ENCODE results near the gene KIF18A. TPM values are rescaled to one million over a fixed set of nuclear protein-coding genes. Genes with fewer than 3 reads are reported as not detected.
"Not testable (repeated sequence)": the region's sequence is repeated elsewhere in the genome, so short reads cannot be mapped to it uniquely, and the experiment has no call there.

Gene KIF18A
- 9.0 and 9.9 TPM in 2 replicates for total RNA-seq (2014; rRNA removed; shearing (Covaris generic); ENCODE audit: low replicate concordance)

DNA sequence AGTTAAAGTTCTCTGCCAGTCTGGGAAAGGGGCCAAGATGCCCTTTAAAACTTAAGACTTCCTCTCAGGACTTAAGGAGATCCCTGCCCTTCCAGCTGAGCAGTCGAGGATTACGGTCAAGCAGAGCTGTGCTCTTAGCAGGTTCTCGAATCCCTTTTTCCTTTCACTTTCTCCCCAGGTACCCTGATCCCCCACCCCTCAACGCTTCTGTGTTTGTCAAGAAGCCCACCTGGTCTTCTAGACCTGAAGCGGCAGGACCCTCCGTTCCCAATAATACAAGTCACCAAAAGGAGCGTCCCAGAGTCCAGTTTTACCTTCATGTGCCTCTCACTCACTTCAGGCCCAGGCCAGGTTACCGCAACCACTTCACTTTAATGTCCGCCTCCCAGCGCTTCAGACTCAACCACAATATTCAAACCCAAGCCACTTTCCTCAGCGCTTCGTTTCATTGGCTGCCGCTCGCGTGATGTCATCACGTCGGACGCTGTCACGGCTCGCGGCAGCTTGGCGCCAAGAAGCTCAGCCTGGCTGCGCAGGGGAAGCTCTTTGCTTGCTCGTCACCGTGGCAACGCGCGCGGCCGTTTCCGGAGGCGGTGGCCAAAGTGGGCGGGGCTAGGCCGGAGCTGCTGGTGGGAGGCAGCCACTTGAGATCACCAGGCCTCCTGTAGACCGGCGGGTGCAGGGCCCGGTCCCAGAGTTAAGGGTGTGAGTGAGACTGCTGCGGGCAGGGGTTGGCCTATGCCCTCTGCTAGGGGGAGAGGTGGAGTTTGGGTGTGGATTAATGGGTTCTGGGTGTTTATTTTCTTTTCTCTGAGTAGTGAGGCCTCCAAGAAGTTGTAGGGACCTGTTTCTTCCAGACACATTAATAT is at the start of gene KIF18A, which contains the start of gene METTL15:
Gene KIF18A, minus strand, starts transcription at position 407 of the 869 bp plus-strand sequence. CDS start 10,209 bp downstream, outside the sequence.
Gene METTL15, plus strand, starts transcription at position 639 of the 869 bp plus-strand sequence. CDS start 4,947 bp downstream, outside the sequence.
- DNase-seq (ENCODE audit: low read depth): peak; percentile 99
- in situ Hi-C loops (cut with HindIII; ENCODE audit: low pct_unique_long_range_greater_than_20kb, low sequenced_read_pairs): no loop called here

DNA sequence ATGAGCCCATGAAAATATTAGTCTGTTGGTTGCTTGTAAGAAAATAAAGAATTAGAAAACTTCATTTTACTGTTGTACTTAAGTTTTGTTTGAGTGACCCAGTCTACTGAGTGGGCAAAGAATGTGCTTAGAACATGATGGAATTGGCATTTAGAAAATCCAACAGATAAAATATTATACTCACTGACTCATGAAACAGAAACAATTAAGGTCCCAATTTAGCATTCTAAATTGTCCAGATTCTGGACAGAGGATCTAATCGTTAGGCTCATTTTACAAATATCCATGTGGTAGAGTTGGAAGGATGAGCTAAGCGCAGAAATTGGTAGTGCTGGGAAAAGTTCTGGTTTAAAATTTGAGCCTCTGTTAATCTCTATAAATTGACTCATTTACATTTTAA is 45.6 kb upstream of the KIF18A start:
- no peak for DNase-seq (ENCODE audit: low read depth)
- in situ Hi-C loops (cut with HindIII; ENCODE audit: low pct_unique_long_range_greater_than_20kb, low sequenced_read_pairs): no loop called here

DNA sequence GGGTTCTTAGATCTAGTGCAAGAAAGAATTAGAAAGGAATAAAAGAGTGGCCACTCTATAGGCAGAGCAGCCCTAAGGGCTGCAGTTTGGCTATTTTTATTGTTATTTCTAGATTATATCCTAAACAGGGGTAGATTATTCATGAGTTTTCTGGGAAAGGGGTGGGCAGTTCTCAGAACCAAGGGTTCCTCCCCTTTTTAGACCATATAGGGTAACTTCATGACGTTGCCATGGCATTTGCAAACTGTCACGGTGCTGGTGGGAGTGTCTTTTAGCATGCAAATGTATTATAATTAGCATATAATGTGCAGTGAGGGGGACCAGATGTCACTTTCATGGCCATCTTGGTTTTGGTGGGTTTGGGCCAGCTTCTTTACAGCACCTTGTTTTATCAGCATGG is 44.8 kb upstream of the KIF18A start:
- in situ Hi-C loops (cut with HindIII; ENCODE audit: low pct_unique_long_range_greater_than_20kb, low sequenced_read_pairs): no loop called here

DNA sequence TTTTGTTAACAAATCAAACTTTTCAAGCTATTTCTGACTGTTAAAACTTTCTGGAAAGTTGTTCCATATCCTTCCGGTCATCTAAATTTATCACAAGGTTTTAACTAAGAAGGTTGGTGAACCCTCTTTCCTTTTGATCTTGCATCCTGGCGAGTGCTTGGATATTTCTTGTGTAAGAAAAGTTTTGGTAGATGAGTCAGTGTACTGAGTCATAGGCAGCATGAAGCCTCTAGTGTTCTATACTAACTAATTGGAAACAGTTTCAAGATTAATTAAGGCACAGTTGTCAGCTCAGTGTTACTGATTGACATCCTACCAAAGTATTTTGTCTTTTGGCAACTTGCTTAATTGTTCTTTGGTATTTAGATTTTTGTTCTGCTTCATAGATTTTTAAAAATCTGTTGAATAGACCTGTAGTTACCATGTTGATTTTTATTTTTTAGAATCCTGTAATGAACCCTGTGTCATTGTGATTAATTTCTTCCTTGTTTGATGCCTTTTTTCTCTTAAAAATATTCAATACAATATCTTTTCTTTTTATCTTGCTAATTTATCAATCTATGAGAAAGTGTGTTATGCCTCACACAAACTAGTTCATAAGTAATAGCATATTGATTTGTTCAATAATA is 38.3 kb upstream of the KIF18A start:
- in situ Hi-C loops (cut with HindIII; ENCODE audit: low pct_unique_long_range_greater_than_20kb, low sequenced_read_pairs): no loop called here
- DNase-seq (ENCODE audit: low read depth): peak; percentile 71

More for the DNA sequence above, 44.8 kb upstream of the KIF18A start:
- no peak for DNase-seq (ENCODE audit: low read depth)

DNA sequence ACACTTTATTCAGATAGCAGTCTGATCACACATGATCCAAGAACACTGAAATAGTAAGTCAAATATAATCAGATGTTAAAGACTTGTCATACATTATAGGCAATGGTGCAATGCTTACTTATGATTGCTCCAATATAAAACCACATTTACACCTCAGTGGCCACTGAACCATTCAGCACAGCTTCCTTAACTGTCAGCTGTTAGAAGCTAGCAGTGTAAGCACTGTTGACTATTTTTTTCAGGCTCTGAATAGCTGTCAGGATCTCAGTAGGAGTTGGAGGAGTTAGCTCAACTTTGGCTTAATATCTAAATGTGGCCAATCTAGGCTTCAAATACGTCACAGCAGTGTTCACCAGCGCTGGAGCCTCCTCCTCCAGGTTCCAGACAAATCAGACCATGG is 36.9 kb upstream of the KIF18A start:
- peak; percentile 18 for DNase-seq (ENCODE audit: low read depth)
- in situ Hi-C loops (cut with HindIII; ENCODE audit: low pct_unique_long_range_greater_than_20kb, low sequenced_read_pairs): no loop called here

DNA sequence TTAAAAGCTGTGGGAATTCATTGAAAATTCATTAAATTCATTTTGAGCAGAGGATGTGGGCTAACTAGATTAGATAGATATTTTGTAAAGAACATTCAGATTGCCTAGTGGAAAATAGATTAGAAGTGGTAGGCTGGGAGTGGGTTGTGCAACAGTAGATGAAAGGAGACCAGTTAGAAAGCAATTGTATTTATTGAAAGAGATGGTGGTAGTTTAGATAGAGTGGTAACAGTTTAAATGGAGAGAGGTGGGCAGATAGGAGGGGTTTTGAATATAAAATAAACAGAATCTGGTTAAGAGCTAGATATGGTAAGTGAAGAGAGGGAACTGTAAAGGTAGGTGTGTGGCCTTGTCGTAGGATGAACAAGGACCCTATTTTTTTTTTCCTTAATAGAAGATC is 34.8 kb upstream of the KIF18A start:
- no peak for DNase-seq (ENCODE audit: low read depth)

DNA sequence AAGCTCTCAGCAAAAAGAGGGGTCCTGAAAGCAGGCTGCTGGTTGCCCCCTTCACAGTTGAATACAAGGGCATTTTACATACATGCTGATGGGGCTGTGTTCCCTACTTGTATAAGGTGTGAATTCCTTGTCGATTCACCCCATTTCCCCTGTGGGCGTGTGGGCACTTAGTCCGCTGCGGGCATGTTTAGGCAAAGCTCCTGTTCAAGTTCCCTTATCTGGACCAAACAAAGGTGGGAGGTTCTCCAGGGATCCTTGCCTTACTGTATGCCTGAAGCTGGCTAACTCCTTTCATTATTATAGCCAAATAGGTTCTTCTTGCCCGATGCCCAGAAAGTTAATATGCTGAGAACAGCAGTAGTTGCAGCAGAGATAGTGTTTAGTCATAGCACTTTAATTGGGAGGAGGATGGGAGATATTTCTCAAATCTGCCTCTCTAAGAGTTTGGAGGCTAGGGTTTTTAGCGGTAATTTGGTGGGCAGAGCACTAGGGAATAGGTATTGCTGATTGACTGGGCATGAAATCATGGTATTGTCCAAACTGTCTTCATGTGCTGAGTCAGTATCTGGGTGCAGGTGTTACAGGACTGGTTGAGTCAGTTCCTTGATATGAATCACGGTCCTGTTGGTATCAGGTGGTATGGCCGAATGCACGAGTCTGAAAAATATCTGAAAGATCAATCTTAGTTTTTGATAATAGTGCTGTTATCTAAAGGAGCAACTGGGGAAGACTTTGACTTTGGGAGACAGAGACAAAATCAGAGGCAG is 32.9 kb upstream of the KIF18A start:
- DNase-seq (ENCODE audit: low read depth): no peak

More for the DNA sequence above, 34.8 kb upstream of the KIF18A start:
- in situ Hi-C loops (cut with HindIII; ENCODE audit: low pct_unique_long_range_greater_than_20kb, low sequenced_read_pairs): no loop called here

DNA sequence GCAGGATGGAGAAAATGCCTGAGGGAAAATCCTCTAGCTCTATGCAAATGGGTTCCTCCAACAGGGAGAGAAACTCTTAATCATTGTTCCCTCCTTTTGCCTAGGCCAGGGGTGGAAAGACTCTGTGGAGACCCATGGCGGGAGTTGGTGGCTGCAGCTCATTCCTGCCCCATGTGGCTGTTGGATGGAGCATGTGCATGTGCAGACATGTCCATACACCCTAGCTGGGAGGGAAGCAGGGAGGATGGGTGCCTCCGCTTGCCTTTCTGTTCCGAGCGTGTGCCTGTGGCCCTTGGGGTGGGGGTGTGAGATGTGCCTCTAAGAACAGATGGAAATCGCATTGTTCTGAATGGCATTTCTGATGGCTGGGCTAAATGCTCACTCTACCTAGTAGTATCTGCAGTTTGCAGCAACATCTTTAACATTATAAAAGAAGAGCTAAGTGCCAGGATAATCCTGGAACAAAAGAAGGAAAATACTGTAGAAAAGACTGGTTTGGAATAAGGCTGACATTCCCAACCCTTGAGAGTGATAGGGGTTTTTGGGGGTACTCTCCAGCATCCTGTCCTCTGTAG is 32.0 kb upstream of the KIF18A start:
- in situ Hi-C loops (cut with HindIII; ENCODE audit: low pct_unique_long_range_greater_than_20kb, low sequenced_read_pairs): no loop called here
- no peak for DNase-seq (ENCODE audit: low read depth)

More for the DNA sequence above, 32.9 kb upstream of the KIF18A start:
- in situ Hi-C loops (cut with HindIII; ENCODE audit: low pct_unique_long_range_greater_than_20kb, low sequenced_read_pairs): no loop called here

DNA sequence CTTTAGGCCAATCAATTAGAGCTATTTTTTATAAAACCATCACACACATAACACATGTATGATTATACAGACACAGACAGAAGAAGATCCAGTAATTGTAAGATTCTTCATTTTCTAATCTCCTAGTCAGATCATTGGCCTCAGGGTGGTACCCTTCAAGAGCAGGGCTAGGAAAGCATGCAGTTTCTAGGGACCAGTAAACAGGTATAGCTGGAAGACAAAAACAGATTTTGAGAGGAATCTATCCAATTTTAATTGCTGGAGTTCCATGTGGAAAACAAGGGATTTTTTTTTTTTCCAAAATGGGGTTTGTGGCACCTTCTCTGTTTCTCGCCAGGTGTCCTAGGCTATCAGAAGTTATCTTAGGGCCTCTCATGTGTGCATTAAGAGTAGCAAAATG is 29.9 kb upstream of the KIF18A start:
- in situ Hi-C loops (cut with HindIII; ENCODE audit: low pct_unique_long_range_greater_than_20kb, low sequenced_read_pairs): no loop called here

DNA sequence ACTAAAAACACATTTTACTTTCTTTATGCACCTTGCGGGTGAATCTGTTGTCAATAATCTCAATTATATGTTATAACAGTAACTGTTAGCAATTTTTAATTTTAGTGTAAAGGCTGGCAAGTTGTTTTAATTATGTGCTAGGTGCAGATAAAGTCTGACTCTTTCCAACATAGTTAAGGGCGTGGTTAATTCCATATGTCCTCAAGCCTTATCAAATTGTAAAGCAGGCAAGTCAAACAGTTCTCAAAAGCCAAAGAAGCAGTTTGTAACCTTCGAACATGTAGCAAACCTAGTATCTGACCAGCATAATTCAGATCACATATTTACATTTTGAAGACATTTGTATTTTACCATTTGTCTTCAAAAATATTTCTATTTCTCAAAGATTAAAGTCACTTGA is 29.4 kb upstream of the KIF18A start:
- in situ Hi-C loops (cut with HindIII; ENCODE audit: low pct_unique_long_range_greater_than_20kb, low sequenced_read_pairs): no loop called here
- no peak for DNase-seq (ENCODE audit: low read depth)

More for the DNA sequence above, 29.9 kb upstream of the KIF18A start:
- DNase-seq (ENCODE audit: low read depth): no peak

DNA sequence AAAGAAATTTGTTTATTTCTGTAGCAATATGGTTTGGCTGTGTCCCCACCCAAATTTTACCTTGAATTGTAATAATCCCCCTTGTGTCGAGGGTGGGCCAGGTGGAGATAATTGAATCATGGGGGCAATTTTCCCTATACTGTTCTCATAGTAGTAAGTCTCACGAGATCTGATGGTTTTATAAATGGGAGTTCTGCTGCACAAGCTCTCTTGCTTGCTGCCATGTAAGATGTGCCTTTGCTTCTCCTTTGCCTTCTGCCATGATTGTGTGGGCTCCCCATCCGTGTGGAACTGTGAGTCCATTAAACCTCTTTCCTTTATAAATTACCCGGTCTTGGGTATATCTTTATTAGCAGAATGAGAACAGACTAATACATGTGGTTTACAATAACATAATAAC is 28.2 kb upstream of the KIF18A start:
- DNase-seq (ENCODE audit: low read depth); in situ Hi-C loops (cut with HindIII; ENCODE audit: low pct_unique_long_range_greater_than_20kb, low sequenced_read_pairs): not testable (repeated sequence)

DNA sequence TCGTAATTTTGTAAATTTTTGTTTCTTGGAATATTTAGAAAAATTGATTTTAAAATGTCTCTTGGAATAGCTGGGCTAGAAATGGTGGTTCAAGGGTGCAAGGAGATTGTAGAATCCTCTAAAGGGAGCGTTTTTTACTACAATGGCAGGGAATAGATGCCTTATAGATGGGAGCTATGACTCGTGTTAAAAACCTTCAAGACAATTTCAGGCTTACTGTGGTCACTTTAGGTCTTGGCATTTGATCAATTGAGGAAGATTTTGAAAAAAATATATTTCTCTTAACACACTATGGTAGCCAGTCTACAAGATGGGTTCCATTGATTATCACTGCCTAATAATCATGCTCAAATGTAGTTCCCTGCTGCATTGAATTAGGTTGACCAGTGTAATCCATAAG is 25.2 kb upstream of the KIF18A start:
- in situ Hi-C loops (cut with HindIII; ENCODE audit: low pct_unique_long_range_greater_than_20kb, low sequenced_read_pairs): no loop called here

DNA sequence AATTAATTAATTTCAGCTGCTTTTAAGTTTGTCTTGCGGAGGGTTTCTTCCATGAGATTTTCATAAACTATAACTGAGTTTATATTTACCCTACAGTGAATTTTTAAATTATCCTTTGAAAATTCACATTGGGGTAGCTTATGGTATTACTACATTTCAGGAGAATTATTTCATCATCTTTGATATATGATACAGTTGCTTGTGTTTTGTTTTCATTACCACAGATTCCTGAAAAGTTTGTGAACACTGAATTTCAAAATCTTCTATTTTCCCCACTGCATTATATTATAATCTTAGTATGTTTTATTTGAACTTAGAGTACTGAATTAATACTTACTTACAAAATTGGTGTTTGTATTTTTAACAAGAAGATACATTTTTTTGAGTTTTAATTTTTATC is 24.6 kb upstream of the KIF18A start:
- no peak for DNase-seq (ENCODE audit: low read depth)
- in situ Hi-C loops (cut with HindIII; ENCODE audit: low pct_unique_long_range_greater_than_20kb, low sequenced_read_pairs): no loop called here

More for the DNA sequence above, 25.2 kb upstream of the KIF18A start:
- DNase-seq (ENCODE audit: low read depth): no peak

DNA sequence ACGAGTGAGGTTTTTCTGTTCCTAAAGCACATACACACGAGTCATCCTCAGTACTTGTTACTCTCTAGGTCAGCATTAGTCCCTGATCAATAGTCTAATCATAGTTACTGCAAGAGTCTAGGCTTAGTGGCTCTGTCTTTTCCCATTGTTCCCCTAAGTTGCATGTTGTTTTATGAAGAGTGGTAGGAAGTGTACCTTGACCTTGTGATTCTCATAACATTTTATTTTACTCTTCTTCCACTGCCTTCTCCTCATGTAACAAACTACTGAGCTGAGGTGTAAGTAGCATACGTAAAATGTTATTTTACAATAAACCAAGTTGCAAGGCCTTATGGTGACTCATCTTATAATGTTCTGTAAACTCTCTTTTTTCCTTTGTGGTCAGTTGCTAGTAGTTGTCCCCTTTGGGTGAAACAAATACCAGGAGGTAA is 15.2 kb upstream of the KIF18A start:
- DNase-seq (ENCODE audit: low read depth): no peak
- in situ Hi-C loops (cut with HindIII; ENCODE audit: low pct_unique_long_range_greater_than_20kb, low sequenced_read_pairs): no loop called here

DNA sequence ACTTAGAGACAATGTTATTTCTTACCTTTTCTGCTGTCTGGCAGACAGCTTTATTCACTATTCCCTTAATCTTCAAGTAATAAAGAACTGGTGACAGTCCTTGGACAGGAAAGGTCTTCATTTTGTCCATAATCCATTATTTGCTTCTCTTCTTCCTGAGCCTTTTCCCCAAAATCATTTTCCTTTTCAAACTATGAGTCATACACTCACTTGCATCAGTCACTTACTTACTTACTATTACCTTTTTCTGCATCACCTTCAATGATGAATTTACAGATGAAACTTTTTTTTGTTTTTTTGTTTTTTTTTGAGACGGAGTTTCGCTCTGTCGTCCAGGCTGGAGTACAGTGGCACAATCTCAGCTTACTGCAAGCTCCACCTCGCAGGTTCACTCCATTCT is 9.8 kb upstream of the KIF18A start:
- DNase-seq (ENCODE audit: low read depth): no peak
- in situ Hi-C loops (cut with HindIII; ENCODE audit: low pct_unique_long_range_greater_than_20kb, low sequenced_read_pairs): no loop called here

DNA sequence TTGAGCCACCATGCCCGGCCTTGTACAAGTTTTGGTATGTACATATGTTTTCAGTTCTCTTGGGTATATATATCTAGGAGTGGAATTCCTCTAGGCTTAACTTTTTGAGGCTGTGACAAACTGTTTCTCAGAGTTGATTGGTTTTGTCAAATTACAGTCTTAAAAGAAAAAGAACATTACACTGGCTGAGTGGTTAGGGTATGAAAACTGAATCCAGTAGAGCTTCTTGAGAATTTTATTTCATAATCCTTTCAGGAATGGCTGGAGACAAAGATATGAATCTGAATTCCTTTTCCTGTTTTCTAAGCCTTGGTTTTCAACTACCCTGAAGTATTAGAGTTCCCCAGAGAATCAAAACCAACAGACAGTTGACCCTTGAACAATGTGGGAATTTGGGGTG is 6.8 kb upstream of the KIF18A start:
- in situ Hi-C loops (cut with HindIII; ENCODE audit: low pct_unique_long_range_greater_than_20kb, low sequenced_read_pairs): no loop called here
- no peak for DNase-seq (ENCODE audit: low read depth)

DNA sequence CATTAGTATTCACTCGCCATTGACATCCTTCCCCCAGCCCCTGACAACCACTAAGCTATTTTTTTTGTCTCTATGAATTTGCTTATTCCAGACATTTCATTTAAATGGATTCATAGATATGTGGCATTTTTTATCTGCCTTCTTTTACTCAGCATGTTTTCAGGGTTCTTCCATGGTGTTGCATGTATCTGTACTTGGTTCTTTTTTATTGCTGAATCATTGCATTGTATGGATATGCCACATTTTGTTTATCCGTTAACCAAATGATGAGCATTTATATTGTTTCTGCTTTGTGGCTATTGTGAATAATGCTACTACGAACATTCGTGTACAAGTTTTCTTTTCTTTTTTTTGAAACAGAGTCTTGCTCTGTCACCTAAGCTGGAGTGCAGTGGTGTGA is 6.2 kb upstream of the KIF18A start:
- no peak for DNase-seq (ENCODE audit: low read depth)
- in situ Hi-C loops (cut with HindIII; ENCODE audit: low pct_unique_long_range_greater_than_20kb, low sequenced_read_pairs): no loop called here

DNA sequence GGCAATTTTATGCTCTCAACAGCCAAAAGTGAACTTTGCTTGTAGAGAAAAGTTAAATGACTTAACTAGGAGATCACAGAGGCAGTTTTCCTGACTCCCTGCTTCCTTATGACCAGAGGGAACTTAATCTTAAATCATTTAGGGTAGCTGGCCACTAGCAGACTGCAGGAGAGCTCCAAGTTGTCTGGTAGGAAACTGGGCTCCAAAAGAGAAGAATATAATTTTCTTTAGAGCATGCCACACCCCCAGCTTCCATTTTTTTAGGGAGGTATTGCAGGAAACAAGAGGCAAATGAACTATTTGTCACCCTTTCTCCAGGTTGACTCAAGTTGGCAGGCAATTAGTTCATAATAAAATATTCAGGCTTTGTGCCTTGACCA is 2.9 kb upstream of the KIF18A start:
- peak; percentile 30 for DNase-seq (ENCODE audit: low read depth)
- in situ Hi-C loops (cut with HindIII; ENCODE audit: low pct_unique_long_range_greater_than_20kb, low sequenced_read_pairs): no loop called here
